G401.6 (cell line): ENCODE measurements around the gene RARRES1.

Experiments
- FAIRE-seq: peaks from 2 replicates; lab custom pipeline; 2012; peaks lifted over from hg19 to GRCh38; lab: Jason Lieb, UNC

RARRES1 gene, protein sequence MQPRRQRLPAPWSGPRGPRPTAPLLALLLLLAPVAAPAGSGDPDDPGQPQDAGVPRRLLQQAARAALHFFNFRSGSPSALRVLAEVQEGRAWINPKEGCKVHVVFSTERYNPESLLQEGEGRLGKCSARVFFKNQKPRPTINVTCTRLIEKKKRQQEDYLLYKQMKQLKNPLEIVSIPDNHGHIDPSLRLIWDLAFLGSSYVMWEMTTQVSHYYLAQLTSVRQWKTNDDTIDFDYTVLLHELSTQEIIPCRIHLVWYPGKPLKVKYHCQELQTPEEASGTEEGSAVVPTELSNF

DNA sequence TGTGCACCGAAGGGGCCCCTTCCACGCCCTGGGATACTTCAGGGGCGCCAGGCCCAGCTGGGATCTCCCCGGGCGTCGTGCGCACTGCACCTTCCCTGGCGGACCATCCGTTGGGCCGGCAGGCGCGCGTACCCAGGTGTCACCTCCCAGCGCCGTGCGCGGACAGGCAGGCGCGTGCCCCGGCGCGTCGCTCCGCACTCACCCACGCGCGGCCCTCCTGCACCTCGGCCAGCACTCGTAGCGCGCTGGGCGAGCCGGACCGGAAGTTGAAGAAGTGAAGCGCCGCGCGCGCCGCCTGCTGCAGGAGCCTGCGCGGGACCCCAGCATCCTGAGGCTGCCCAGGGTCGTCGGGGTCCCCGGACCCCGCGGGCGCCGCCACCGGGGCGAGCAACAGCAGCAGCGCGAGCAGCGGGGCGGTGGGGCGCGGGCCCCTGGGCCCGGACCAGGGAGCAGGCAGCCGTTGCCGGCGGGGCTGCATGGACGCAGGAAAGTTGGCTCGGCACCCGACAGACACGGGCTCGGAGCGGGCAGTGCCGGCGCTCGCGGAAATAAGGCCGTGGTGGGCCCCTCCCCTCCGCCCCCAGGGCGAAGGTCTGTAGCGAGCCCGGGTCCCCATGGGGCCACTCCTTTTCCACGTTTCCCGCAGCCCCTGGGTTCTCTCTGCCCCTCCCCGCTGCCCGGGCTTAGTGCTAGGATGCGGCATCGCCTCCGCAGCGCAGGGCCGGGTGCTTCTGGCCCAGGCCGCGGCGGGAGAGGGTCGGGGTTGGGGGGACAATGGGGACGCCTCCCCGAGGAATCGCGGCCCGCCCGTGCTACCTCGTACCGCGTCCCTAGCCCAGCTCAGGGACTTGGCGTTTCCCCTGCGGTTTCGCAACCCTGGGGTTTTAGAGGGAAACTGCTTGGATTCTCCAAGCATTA lies at the start of gene RARRES1:
Gene RARRES1, minus strand, starts transcription at position 520 of the 918 bp plus-strand sequence. Its CDS starts 42 bp downstream, at position 478.
- FAIRE-seq = no peak

DNA sequence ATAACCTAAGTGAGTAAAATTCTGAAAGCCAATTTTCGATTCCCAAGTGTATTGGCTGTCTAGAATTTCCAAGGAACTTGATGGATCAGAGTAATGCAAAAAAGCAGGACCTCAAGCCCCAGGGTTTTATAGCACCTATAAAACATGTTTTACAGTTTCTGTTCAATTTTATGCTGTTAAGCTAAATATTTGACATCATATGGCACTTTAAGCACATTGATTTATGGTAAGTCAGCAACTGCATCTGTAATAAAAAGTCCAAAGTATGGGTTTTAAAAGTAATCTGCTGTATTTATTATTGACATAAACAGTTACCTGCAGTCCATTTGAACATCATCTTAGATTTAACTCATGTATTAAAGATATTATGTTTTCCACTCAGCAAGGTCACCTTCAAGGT lies 49.6 kb upstream of the RARRES1 start:
- no peak for FAIRE-seq

DNA sequence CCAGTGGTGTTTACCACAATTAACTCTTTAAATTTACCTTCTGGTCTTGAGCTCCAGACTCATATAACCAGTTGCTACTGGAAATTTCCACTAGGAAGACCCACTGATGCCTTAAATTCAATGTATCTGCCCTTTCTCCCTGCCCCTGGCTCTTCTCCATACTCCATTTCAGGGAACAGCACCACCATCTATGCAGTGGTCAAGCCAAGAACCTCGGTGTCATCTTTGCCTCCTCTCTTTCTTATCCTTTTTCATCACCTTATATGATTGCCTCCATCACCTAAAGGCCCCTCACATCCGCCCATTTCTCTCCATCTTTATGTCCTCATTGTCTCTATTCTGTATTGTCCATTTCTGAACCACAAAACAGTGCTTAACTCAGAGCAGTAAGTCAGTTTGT lies 48.9 kb upstream of the RARRES1 start:
- no peak for FAIRE-seq

DNA sequence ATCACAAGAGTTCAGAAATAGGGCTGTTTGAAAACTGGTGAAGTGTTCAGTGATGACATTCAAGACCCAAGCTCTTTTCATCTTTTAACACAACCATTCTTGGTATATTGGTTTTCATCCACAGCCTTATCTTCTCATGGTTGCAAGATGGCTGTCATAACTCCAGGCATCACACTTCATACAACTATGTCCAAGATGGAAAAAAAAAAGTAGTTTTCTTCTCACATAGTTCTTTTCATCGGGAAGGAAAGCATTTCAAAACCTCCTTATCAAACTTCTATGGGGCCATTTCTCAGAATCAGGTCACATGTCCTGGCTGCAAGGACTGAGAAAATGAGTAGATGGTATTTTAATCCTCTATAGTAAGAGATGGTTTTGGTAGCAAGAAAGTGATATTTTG lies 48.5 kb upstream of the RARRES1 start:
- no peak for FAIRE-seq

- FAIRE-seq = no peak
These were observed 45.1 kb upstream of the RARRES1 start for GRCh38 chr3:158777161-158777873.

- no peak for FAIRE-seq
These were observed 44.3 kb upstream of the RARRES1 start for GRCh38 chr3:158776531-158776930.

DNA sequence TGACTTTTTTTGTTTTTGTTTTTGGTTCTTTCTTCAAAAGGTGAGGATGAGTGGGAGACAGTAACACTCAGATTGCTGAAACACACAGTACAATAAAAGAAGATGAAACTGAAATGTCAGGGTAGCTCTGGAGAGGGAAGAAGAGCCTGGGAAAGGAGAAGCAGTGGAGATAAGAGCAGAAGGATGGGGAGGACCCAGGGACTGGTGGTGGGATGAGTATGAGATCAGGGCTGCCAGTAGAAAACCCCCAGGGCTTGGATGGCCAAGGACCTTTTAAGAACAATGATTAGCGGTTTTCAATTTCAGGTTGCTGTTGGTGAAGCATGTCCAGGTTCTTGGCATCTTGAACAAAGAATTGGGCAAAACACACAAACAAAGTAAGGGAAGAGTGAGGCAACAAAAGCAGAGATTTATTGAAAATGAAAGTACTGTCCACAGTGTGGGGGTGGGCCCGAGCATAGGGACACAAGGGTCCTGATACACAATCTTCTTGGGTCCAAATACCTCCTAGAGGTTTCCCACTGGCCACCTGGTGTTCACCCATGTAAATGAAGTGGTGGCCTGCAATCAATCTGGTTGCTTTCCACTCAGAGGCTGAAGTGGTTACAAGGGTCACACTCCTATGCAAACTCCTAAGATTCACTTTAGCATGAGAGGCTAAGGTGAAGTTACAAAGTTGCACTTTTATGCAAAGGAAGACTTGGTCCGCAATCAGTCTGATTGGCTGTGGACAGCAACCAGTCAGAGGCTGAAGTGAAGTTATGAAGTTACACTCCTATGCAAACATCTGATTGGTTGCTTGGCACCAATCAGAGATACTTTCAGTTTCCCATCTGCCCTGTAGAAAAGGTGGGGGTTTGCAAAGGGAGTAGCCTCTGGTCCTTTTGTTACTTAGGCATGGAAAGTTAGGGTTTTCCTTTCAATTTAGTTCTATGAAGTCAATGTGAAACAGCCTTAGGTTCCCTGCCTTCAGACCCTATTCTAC lies 43.5 kb upstream of the RARRES1 start:
- FAIRE-seq = no peak

DNA sequence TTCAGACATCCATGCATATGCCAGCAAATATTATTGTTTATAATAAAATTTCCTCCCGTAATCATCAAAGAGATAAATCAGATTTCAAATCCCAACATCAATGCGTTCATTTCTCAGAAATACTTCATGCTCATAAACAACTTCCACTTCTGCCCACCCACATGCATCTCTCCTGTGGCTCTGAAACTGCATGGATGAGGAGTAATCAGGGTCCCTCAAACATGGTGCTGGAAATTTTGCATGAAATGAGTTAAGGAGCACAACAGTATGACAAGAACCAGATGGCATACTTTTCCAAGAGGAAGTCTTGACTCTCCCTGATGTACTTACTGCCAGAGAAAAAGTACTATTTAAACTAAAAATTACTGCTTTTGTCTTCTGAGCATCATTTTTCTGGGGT lies 42.7 kb upstream of the RARRES1 start:
- no peak for FAIRE-seq

- no peak for FAIRE-seq
These were observed 41.9 kb upstream of the RARRES1 start for GRCh38 chr3:158773845-158774830.

- FAIRE-seq = no peak
These were observed 40.9 kb upstream of the RARRES1 start for GRCh38 chr3:158773166-158773565.

- no peak for FAIRE-seq
These were observed 39.7 kb upstream of the RARRES1 start for GRCh38 chr3:158771982-158772381.

DNA sequence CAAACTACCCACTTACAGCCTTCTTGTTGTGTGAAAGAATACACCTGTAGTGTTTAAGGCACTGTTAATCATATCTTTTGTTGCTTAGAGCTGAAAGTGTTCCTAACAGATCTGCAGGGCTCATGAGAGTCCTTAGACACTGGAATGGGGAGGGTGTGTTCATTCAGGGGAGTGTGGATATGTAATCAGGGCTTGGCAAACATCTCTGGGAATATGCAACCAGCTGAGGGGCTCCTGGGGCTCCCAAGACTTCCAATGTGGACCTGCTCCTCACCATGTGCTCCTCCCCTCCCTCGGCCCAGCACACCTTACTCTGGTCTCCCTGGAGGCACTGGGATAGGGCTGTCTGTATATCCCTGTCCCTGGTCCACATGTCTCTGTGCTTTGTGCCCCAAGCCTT lies 39.3 kb upstream of the RARRES1 start:
- no peak for FAIRE-seq

GRCh38 chr3:158770741-158771350 lies 38.6 kb upstream of the RARRES1 start:
- FAIRE-seq = no peak

DNA sequence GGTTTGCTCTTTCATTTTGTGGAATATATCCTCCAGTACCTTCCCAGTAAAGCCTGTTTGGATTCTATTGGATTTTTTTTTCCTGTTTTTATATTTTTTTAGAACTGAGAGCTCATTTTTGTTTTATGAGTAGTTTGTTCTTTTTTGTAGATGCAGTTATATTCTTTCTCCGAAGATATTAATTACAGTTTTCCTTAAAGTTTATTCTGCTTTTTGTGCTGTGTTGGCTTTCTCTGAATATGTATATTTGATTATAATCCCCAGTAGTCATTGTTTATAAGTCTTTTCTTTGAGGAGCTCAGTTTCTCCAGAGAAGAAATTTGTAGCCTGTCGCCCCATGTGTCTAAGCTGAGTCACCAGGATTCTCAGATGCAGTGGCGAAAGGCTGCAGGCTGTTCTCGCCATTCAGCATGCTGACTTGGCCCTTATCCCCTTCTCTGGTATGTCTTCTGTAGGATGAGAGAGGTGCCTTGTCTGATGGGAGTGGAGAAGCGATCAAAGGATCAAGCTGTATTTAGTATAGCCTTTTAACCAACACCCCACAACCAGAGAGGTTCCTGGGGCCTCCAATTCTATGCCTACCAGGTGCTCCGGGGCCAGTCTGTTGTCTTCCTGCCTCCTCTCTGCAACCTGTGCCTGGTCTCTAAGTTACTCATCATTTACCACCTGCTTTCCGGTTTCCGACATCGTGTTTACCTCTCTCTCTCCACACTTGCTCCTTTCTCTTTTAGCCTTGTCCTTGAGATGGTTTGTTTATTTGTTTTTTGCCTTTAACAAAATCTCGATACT lies 37.9 kb upstream of the RARRES1 start:
- no peak for FAIRE-seq

DNA sequence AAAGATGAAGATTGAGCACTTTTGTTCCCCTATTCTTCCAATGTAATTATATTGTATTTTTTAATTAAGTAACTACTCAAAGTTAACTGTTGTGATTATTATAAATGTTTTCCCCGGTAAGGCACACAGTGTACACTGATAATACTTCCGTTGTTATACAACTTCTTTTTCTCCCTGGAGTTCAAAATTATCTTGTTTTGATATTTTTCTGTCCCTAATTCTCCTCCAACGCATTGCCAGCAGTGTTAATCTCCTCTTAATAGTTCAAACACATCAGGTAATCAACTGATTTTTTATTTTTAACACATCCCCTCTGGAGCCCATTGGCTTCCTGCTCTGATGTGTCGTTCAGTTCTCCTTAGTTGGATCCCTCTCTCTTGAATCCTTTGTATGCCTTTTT lies 37.3 kb upstream of the RARRES1 start:
- FAIRE-seq = no peak

GRCh38 chr3:158768881-158769543 lies 36.8 kb upstream of the RARRES1 start:
- FAIRE-seq = no peak

DNA sequence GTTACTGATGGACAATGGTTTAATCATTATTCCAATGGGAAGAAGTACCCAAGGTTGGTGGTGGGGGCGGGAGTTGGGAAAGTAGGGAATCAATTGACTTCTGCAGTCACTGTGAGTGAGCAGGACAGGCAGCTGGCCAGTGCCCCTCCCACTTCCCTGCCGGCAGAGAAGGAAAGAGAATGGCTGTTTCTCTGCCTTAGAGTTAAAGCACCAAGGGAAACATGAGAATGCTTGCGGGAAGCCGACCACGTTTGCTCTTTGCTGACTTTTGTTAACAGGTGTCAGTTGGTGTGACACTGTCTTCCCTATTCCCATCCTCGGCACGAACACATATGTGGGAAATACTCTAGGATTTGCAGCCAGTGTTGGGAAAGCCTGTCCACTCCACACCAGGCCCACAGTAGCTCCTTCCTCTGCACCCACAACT lies 36.1 kb upstream of the RARRES1 start:
- no peak for FAIRE-seq

DNA sequence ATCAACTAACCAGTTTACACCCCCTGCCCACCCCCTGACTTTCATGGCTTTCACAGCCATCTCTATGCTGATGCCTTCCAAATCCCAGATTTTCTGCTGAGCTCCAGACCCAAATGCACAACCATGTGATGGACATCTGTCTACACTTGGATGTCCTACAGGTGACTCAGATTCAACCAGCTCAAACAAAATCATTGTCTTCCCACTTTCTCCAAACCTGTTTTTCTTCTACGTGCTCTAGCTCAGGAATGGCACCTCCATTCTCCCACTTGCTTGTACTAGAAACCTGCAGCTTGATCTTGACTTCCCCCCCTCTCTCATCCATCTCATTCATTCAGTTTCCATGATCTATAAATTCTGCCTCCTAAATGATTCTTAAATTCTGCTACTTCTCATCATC lies 34.1 kb upstream of the RARRES1 start:
- no peak for FAIRE-seq
